NCI-H774 (cell line): Measurements from ENCODE around the gene SNTB2.
"Not testable (repeated sequence)": the region's sequence is repeated elsewhere in the genome, so short reads cannot be mapped to it uniquely, and the experiment has no call there.

Source experiments
- DNase-seq: peaks from one replicate; lab custom pipeline; 2025; lab: John Stamatoyannopoulos, UW

SNTB2 gene

DNA sequence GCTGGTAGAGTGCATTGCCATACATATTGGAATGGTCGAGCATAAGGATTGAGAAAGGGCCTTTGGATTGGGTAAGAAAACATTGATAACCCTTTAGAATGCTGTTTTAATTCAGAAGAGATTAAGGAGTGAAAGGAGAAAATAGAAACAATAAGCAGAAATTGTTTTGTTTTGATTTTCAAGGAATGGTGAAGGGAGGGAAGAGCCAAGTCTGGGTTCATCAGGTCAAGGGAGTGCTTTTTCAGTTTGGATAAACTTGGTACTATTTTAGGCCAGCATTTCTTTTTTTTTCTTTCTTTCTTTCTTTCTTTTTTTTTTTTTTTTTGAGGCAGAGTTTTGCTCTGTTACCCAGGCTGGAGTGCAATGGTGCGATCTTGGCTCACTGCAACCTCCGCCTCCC is 50.3 kb downstream of the SNTB2 start:
- no peak for DNase-seq

DNA sequence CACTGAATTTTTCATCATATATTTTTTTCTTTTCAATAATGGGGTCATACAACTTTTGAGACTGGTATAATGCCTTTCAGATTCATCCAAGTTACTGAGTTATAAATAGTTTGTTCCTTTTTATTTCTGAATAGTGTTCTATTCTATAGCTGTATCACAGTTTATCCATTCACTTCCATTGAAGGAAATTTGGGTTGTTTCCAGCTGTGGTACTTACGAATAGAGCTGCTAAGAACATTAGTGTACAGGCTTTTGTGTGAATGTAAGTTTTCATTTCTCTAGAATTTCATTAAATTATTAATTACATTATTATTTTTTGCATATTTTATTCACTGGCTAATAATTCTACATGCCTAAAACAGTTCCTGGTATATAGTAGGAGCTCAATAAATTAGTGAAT is 52.9 kb downstream of the SNTB2 start:
- DNase-seq, result no peak

DNA sequence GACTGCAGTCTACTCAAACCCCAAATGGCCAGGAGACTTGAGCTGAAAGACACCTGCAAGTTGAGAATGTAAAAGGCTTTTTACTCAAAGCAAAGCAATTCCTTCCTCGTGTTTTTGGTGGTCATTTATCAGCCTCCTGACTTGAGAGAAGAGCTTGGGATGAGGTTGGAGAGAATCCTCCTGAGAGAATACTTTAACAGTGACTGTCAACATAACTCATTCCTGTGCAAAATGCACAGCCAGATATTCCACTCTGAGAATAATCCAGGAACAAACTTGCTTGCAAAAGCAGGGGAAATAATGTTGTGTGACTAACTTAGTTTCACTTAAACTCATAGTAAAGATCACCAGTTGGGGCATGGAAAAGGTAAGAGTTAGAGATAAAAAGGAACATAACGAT is 53.4 kb downstream of the SNTB2 start:
- DNase-seq, result no peak

DNA sequence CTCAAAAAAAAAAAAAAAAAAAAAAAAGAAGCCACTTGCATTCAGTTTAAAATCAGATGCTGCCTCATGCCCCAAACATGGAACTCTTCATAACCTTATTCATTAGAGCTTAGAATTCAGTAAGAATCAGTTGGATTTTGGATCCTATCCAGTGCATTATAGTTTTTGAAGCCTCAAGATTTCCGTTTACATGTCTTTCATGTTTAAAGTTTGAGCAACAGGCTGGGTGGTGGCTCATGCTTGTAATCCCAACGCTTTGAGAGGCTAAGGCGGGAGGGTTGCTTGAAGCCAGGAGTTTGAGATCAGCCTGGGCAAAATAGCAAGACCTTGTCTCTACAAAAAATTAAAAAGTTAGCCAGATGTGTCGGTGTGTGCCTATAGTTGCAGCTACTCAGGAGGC is 55.0 kb downstream of the SNTB2 start:
- DNase-seq, result no peak

DNA sequence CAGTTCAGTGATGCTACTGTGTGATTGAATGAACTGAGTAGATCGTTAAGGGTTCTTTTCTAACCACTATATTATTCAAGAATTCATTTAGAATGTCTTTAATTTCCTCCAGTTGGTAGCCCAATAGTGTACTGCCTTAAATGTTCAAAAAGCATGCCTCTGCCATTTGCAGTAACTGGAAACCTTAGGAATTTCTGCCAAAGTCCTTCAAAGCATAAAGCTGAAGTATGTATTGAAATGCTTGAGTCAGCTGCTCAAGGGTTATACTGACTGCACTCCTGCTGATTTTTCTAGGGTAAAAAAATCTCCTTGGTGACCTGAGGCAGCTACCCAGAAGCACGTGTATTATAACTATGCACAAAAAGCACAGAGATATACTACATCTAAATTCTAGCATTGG is 56.5 kb downstream of the SNTB2 start:
- no peak for DNase-seq

DNA sequence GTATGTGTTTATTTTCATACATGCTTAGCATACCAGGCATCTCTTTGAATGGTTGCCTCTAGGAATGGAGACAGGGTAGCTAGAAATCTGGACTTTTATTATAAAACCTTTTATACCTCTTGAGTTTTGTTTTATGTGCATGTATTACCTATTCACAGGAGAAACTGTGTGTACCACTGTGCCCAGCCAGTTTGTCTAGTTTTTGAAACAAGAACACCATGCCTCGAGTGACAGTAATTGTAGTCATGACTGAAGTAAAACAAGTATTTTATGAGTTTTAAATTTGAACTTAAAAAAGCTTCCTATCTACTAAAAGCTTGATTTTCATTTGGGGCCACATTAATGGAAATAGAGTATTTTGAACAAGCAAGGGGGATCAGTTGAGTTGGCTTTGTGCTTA is 57.4 kb downstream of the SNTB2 start:
- no peak for DNase-seq

DNA sequence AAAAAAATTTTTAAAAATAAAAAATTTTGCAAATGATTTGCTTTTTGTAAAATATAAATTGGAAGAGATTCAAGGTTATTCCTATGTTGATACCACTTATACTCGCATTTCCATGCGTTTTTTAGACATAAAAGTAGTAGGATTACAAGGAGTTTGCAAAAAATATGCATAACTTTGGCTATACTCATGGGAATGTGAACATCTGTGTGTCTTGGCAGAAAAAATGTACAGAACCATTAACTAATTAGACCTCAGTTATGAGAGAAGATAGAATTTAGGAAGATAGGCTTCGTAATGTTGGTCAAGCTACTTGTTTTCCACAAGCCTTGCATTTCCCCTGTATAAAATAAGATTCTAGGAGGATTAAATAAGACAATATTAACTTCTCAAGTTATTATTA is 63.1 kb downstream of the SNTB2 start:
- no peak for DNase-seq

DNA sequence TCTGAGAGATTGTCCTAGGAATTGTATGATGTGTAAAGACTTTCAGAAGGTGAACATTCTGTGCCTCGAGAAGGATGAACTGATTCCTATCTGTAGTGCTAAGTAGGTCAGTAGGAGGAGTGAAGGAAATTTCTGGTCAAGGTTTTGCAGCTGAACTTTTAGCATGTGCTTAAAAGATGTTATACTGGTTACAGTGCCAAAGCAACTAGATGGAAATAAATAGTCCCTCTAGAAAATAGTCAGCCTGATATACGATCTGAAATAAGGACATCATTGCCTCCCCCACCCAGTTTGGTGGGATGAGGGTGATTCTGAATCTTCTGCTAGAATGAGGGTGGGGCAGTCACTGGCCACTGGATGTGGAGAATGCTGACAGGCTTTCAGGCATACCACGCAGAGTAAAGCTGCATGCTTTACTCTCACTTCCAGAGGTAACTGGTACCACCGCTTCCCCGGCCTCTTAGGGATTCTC is 66.9 kb downstream of the SNTB2 start:
- no peak for DNase-seq

DNA sequence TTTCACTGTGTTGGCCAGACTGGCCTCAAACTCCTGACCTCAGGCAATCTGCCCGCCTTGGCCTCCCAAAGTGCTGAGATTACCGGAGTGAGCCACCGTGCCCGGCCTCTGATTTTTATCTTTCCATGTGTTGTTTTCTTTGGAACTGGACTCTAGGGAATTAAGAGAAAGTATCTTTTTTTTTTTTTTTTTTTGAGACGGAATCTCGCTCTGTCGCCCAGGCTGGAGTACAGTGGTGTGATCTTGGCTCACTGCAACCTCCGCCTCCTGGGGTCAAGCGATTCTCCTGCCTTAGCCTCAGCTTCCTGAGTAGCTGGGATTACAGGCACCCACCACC is 72.4 kb downstream of the SNTB2 start:
- DNase-seq, result not testable (repeated sequence)

DNA sequence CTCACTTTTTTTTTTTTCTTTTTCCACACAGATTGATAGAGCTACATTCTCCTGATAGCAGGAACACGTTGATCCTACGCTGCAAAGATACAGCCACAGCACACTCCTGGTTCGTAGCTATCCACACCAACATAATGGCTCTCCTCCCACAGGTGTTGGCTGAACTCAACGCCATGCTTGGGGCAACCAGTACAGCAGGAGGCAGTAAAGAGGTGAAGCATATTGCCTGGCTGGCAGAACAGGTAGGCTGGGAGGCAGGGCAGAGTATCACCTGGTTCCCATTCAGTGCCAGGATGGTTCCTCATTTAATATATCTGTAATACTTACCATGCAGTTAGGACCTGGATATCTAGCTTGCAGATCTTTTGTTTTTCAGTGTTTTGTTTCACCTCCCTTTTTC is 73.1 kb downstream of the SNTB2 start:
- no peak for DNase-seq

DNA sequence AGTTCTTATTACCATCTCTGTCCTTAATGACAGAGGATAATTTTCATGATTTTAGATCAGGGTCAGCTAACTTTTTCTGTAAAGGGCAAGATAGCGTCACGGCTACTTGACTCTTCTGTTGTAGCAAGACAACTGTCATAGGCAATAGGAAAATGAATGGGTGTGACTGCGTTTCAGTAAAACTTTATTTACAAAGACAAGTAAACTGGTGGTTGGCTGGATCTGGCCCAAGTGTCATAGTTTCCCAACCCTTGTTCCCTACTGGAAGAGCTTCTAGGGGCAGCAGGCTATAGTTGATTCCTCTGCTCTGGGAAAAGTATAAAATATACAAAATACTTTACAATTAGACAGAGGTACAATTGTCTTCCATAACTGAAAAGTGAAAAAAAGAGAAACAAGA is 73.5 kb downstream of the SNTB2 start:
- no peak for DNase-seq

DNA sequence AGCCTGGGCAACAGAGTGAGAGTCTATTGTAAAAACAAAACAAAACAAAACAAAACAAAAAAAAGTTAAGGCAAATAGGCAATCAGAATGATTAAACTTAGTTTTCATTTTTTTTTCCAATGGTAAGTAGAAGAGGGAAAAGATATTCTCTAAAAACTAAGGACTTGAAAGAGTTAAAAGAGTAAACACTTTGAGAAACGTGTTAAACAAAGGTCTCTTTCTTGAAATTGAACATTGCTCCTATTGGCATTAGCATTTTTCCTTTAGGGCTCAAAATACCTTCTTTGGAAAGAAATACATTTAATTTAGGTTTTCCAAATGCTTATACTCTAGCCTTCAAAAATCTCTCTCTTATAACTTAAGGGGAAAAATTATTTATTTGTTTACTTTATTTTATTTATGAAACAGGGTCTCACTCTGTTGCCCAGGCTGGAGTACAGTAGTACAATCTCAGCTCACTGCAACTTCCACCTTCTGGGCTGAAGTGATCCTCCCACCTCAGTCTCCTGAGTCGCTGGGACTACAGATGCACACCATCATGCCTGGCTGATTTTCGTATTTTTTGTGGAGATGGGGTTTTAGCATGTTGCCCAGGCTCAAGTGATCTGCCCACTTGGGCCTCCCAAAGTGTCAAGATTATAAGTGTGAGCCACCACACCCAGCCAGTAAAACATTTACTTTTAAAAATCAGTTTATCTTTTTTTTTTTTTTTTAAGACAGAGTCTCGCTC is 79.5 kb downstream of the SNTB2 start:
- DNase-seq, result no peak

DNA sequence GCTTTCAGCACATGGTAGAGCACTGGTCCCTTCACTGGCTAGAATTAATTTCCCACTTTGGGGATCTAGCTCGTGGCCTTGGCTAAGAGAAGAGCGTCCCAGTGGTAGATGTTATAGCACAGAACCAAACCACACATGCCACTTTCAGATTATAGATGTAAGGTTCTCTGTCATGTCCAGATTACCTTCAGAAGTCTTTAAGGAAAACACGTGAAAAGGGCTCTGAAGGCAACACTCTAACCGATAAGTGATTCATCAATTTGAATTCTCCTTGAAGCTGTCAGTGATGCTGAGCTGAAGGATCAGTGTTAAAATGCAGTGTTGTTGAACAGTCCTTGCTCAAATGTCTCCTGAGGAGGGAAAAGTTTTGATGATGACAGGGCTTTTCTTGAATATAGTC is 80.7 kb downstream of the SNTB2 start:
- DNase-seq, result no peak

DNA sequence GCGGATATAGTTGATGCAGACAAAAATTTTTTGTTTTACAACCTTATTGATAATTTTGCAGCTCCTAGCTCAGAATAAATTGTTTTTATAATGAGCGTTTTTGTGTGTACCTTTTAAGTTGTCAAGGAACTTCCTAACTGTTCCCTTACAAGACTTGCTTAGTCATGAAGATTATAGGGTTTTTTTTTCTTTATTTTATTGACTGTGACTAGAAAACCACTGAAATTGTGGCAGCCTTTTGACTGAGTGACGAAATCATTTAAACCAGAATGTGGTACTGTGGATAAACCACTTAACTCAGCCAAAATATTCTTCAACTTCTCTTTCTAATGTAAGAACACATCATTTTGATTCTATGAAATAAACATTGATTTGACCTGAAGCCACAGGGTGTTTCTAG is 83.4 kb downstream of the SNTB2 start:
- DNase-seq, result no peak

DNA sequence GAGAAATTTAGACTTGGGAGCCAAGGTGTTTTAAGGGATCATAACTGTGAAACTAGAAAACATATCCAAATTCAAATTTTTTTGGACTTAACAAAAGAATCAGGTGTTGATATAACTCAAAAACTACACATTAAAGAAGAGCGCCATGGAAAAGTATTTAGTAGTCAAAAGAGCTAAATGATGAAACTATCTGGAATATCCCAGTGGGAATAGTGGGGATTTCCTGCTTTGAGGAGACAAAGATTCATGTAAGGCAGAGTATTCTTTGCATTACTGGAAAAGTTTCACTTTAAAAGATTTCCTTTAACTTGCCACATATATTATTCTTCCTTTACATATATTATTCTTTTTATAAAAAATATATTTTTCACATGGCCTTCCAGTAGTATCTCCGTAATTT is 83.9 kb downstream of the SNTB2 start:
- no peak for DNase-seq

DNA sequence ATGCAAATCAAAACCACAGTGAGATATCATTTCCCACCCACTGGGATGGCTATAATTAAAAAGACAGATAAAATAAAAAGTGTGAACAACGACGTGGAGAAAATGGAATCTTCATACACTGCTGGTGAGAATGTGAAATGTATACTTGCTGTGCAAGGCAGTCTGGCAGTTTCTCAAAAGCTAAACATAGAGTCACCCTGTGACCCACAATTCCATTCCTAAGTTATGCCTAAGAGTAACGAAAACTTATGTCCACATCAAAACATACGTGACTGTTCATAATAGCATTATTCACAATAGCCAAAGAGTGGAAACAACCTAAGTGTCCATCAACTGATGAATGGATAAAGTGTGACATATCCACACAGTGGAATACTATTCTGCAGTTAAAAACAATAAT is 86.0 kb downstream of the SNTB2 start:
- DNase-seq, result no peak

DNA sequence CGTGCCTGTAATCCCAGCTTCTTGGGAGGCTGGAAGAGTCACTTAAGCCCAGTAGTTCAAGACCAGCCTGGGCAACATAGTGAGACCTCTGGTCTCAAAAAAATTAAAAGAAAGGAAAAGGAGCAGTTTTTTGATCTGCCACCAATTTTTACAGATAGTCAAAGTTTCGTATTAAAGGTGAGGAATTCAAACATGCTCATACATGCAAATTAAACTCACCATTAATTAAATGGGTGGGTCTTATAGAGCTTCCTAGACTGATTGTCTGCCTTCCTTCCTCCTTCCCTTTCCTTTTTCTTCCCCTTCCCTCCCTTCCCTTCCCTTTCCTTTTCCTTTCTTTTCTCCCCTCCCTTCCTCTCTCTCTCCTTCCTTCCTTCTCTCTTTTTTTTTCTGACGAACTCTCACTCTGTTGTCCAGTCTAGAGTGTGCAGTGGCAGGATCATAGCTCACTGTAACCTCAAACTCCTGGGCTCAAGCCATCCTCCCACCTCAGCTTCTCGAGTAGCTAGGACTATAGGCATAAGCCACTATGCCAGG is 87.8 kb downstream of the SNTB2 start:
- DNase-seq, result no peak

DNA sequence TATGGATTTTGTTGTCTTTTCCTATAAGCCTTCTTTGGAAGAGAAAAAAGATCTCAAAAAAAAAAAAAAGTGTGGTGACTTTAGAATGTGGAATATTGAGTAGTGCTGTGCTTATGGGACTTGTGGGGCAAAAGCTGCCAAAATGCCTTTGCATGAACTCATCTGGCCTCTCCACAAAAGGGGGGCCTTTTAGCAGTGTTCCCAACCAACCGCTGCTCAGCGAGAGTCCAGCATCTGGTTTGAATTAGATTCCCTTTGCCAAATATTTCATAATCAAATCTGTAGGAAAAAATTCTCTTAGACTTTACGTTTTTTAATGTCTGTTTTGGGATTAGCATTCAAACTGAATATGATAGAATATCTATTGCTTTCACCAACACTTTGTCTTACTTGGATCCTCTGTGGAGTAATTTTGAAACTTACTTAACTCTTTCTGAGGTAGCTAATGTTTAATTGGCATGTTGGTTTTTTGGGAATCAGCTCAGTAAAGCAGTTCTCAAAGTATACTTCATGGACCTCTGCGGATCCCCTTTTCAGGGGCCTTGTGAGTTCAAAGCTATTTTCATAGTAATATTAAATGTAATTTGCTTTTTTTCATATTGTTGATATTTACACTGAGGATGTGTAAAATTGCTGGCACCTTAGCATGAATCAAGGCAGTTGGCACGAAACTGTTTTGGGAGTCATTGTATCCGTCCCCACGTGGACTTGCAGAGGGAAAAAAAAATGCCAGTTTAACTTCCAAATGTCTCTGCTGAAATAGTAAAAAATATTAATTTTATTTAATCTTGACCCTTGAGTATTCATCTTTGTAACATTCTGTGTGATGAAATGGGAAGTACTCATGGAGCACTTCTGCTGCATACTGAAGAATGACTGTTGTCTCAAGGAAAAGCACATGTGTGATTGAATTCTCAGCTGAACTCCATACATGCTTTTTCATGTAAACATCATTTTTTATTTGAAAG is 89.5 kb downstream of the SNTB2 start:
- no peak for DNase-seq

DNA sequence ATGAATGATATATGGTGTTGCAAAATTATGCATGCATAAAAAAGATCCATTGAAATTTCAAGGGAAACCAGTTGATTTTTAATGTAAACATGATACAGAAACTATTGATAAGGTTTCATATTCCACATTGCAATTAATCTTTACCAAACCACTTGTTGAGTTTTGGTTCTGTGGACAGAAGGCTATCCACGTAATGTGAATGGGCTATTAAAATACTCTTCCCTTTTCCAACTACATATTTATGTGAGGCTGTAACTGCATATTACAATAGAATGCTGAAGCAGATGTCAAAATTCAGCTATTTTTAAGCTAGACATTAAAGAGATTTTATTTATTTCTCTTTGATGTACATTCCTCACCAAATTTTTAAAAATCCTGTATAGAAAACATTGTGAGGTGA is 90.4 kb downstream of the SNTB2 start:
- DNase-seq, result no peak

DNA sequence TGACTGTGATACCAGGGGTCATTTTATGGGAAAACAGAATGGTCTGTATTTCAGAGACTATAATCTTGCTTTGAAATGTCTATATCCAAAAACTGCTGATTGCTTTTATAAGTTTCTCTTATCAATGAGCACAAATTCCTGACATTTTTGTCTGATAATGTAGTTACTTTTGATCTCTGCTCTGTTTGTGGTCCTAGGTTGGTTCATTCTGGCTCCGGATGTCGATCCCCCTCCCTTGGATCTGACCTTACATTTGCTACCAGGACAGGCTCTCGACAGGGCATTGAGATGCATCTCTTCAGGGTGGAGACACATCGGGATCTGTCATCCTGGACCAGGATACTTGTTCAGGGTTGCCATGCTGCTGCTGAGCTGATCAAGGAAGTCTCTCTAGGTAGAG is 96.9 kb downstream of the SNTB2 start:
- no peak for DNase-seq

DNA sequence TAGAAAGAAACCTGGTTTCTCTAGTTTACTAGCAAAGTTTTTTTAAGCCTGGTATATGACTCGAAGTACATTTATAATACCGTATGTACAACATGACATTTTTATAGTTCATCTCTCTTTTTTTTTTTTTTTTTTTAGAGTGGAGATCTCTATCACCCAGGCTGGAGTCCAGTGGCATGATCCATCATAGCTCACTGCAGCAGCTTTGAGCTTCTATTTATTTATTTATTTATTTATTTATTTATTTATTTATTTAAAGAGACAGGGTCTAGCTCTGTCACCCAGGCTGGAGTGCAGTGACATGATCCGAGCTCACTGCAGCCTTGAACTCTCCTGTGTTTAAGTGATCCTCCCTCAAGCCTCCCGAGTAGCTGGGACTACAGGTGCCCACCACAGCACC is 98.3 kb downstream of the SNTB2 start:
- DNase-seq, result no peak

DNA sequence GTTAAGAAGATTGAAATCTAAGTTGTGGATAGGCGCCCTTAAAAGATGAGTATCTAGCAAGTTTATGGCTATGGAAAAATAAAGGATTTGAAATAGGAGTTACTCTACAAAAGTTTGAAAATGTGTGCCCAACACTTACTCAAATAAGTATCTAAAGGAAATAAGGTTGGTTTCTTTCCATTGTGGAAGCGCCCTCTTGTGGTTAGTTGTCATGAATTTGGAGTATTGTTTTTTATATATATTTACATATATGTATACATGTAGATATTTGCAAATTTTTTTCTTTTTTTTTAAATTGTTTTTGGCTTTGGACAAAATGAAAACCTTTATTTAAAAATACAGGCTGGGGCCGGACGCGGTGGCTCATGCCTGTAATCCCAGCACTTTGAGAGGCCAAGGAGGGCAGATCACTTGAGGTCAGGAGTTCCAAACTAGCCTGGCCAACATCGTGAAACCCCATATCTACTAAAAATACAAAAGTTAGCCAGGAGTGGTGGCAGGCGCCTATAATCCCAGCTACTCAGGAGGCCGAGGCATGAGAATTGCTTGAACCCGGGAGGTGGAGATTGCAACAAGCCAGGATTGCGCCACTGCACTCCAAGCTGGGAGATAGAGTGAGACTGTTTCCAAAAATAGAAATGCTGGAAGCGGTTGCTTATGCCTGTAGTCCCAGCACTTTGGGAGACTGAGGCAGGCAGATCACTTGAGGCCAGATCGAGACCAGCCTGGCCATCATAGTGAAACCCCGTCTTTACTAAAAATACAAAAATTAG is 100.2 kb downstream of the SNTB2 start:
- DNase-seq, result peak; percentile 5
